ENCODE results near the gene SRGAP2B. TPM values are rescaled to one million over a fixed set of nuclear protein-coding genes. Genes with fewer than 3 reads are reported as not detected.
"Not testable (repeated sequence)": the region's sequence is repeated elsewhere in the genome, so short reads cannot be mapped to it uniquely, and the experiment has no call there.

SRGAP2B gene
- total RNA-seq, 1 donor from 2014 or later: 9.4 TPM

GRCh38 chr1:144982802-144983525 is 112.2 kb downstream of the SRGAP2B start:
- DNase-seq; H3K4me3 ChIP-seq; H3K9me3 ChIP-seq (replicated peaks); H3K27ac ChIP-seq (replicated peaks); H3K4me1 ChIP-seq; intact Hi-C loops (cut with micrococcal nuclease); H3K27me3 ChIP-seq (ENCODE audit: low read depth); H3K36me3 ChIP-seq: not testable (repeated sequence)

GRCh38 chr1:144981157-144981556 is 114.0 kb downstream of the SRGAP2B start:
- H3K27me3 ChIP-seq (ENCODE audit: low read depth); DNase-seq; H3K4me1 ChIP-seq; H3K27ac ChIP-seq (replicated peaks); H3K9me3 ChIP-seq (replicated peaks); intact Hi-C loops (cut with micrococcal nuclease); H3K36me3 ChIP-seq; H3K4me3 ChIP-seq: not testable (repeated sequence)

DNA sequence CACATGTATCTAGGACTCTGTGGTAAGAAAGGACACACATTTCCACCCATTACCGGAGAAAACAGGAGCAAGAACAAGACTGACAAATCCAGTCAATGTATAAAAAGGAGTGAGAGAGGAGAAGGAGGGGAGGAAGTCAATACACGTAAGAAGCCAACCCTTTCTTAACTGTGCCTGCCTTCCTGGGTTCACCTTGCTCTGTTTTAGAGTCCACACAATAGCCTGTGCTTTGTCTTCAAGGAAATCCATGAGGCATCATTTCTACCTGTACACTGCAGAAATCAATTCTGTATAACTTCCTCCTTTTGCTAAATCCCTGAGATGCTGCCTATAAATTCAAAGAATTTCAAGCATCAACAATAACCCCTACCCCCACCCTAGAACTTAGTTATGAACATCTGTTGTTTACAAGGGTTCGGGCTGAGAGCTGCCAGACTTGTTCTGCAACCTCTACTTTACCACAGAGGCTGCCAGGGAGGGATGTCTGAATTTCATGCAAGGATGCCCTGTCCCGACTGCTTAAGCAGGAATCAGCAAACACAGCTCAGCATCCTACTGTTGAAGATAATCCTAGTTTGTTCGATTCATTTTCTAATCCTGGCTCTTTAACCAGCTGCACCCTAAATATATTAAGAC is 115.0 kb downstream of the SRGAP2B start:
- H3K27ac ChIP-seq (replicated peaks); H3K9me3 ChIP-seq (replicated peaks); H3K27me3 ChIP-seq (ENCODE audit: low read depth); H3K4me1 ChIP-seq; intact Hi-C loops (cut with micrococcal nuclease); DNase-seq; H3K36me3 ChIP-seq; H3K4me3 ChIP-seq: not testable (repeated sequence)

DNA sequence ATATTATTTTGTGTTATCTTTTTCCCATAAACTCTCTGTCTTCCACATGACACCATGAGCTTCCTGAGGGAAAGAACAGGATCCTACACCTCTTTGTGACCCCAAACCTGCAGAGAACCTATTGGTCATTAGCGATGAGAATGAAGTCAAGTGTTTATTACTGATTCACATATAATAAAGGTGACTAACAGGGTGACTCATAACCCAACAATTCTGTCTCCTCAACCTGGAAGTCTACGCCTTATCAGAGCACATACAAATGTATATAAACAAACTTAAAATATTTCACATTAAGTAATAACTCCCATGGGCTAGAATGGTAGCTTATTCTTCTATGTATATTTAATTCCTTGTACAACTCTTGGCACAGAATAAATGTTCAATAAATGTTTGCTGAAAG is 117.3 kb downstream of the SRGAP2B start:
- H3K9me3 ChIP-seq (replicated peaks); H3K4me3 ChIP-seq; DNase-seq; H3K36me3 ChIP-seq; H3K27me3 ChIP-seq (ENCODE audit: low read depth); H3K4me1 ChIP-seq; intact Hi-C loops (cut with micrococcal nuclease); H3K27ac ChIP-seq (replicated peaks): not testable (repeated sequence)

GRCh38 chr1:144971936-144972335 is 123.2 kb downstream of the SRGAP2B start:
- H3K27ac ChIP-seq (replicated peaks); H3K9me3 ChIP-seq (replicated peaks); intact Hi-C loops (cut with micrococcal nuclease); H3K4me3 ChIP-seq; H3K4me1 ChIP-seq; DNase-seq; H3K27me3 ChIP-seq (ENCODE audit: low read depth); H3K36me3 ChIP-seq: not testable (repeated sequence)

- not testable (repeated sequence) for DNase-seq, H3K36me3 ChIP-seq
Observed at GRCh38 chr1:144966488-144966887, 128.6 kb downstream of the SRGAP2B start.

DNA sequence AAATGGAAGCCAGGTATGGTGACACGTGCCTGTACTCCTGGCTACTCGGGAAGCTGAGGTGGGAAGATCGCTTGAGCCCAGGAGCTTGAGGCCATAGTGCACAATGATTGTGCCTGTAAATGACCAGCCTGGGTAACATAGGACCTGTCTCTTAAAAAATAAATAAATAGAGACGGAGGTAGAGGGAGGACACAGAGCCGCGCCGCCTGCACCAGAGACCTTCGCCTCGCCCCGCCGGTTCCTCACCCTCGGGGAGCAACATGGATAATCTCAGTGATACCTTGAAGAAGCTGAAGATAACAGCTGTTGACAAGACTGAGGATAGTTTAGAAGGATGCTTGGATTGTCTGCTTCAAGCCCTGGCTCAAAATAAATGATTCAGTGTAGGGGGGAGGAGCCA is 130.4 kb downstream of the SRGAP2B start:
- H3K4me1 ChIP-seq; H3K27ac ChIP-seq (replicated peaks); H3K36me3 ChIP-seq; H3K4me3 ChIP-seq; H3K9me3 ChIP-seq (replicated peaks); intact Hi-C loops (cut with micrococcal nuclease); H3K27me3 ChIP-seq (ENCODE audit: low read depth); DNase-seq: not testable (repeated sequence)

More at GRCh38 chr1:144966488-144966887, 128.6 kb downstream of the SRGAP2B start:
- H3K4me3 ChIP-seq; H3K27ac ChIP-seq (replicated peaks); H3K4me1 ChIP-seq; H3K9me3 ChIP-seq (replicated peaks); intact Hi-C loops (cut with micrococcal nuclease); H3K27me3 ChIP-seq (ENCODE audit: low read depth): not testable (repeated sequence)

- DNase-seq; H3K4me3 ChIP-seq; H3K36me3 ChIP-seq; intact Hi-C loops (cut with micrococcal nuclease); H3K27me3 ChIP-seq (ENCODE audit: low read depth); H3K9me3 ChIP-seq (replicated peaks); H3K4me1 ChIP-seq; H3K27ac ChIP-seq (replicated peaks): not testable (repeated sequence)
Observed at GRCh38 chr1:144964186-144964585, 130.9 kb downstream of the SRGAP2B start.

DNA sequence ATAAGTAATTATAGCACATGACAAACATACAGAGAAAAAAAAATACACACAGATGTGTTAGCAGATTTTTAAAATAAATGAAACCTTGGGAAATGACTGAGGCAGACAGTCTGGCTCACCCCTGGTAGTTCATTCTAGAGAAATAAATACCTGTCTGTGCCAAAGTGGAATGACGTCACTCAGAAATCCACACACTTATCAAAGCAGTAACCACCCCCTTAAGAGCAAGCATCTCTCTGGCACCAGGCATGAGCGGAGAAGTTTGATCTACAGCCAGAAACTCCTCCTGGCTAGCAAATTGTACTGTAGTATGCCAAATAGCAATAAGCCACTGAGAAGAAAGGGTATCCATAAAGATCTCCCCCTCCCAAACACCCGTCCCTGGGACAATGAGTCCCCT is 131.6 kb downstream of the SRGAP2B start:
- H3K4me1 ChIP-seq; H3K9me3 ChIP-seq (replicated peaks); H3K4me3 ChIP-seq; H3K36me3 ChIP-seq; H3K27ac ChIP-seq (replicated peaks); DNase-seq; H3K27me3 ChIP-seq (ENCODE audit: low read depth); intact Hi-C loops (cut with micrococcal nuclease): not testable (repeated sequence)

DNA sequence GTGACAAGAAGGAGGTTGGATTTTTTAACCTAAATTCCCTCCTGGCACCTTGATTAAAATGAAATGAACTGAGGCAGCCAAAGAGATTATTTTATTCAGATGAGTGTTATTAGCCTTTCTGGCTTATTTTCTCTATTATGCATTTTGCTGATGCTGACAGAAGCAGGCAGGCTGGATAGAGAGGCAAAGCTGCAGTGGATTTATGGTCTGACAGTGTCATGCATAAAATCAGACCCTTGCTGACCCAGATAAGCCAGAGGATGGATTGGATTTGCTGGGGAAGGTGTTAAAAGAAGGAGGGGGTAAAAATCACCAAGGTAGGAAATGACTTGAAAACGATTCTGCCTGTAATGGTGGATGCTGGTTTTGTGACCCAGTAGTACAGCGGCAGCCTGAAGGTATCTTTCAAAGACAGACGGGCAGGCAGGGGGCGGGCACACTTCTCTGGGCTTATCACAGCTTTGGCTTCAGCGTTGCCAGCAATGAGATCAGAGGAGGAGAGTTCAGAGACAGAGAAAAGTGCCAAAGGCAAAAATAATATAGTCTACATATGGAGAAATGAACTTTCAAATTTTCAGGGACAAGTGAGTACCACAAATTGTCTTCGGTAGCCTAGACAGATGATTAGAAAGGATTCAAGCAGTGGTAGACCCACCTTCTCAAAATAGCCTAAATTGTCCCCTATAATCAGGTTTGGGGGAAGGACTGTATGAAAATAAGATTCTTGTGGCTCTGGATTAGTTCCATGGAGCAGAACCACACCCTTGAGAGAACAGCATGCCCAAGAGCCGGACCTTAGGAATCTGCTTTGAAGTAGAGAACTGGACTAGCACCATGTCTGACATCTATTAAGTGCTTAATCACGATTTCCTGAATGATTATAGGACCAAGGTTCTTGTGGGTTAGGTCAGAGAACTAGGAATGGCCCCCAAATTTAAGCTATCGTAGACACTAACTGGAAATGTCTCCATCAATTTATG is 133.2 kb downstream of the SRGAP2B start:
- H3K27me3 ChIP-seq (ENCODE audit: low read depth); H3K36me3 ChIP-seq; intact Hi-C loops (cut with micrococcal nuclease); H3K4me3 ChIP-seq; H3K4me1 ChIP-seq; H3K9me3 ChIP-seq (replicated peaks); H3K27ac ChIP-seq (replicated peaks); DNase-seq: not testable (repeated sequence)

GRCh38 chr1:144960929-144961488 is 134.1 kb downstream of the SRGAP2B start:
- H3K27me3 ChIP-seq (ENCODE audit: low read depth); DNase-seq; intact Hi-C loops (cut with micrococcal nuclease): not testable (repeated sequence)

DNA sequence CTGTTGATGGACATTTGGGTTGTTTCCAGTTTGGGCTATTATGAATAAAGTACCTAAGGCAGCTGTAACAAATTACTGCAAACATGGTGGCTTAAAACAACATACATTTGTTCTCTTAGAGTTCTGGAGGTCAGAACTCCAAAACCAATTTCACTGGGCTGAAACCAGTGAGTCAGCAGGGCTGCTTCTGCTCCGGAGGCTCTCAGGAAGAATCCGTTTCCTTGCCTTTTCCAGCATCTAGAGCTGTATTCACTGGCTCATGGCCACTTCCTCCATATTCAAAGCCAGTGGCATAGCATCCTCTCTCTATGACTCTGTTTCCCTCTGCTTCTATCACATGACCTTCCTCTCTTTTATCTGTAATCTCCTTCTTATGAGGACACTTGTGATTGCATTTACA is 146.7 kb downstream of the SRGAP2B start:
- intact Hi-C loops (cut with micrococcal nuclease); H3K4me3 ChIP-seq; H3K9me3 ChIP-seq (replicated peaks); DNase-seq; H3K4me1 ChIP-seq; H3K27ac ChIP-seq (replicated peaks); H3K27me3 ChIP-seq (ENCODE audit: low read depth); H3K36me3 ChIP-seq: not testable (repeated sequence)

More at GRCh38 chr1:144960929-144961488, 134.1 kb downstream of the SRGAP2B start:
- H3K36me3 ChIP-seq; H3K4me3 ChIP-seq; H3K9me3 ChIP-seq (replicated peaks); H3K27ac ChIP-seq (replicated peaks); H3K4me1 ChIP-seq: not testable (repeated sequence)

DNA sequence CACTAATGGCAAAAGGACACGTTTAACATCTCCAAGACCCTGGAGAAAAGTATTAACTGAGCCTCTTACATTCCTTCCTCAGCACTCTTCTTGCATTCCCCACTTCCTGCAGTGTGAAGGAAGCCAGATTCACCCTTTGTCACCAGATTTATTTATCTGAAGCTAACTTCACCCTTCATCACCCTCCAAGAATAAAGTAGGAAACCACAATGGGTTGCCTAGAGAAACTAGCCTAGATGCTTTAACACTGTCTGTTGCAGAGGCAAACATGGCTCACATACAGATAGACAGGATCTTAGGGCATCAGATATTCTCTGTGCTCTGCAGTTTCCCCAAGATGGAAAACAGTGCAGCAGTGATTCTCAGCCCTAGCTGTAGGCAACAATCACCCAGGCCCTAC is 147.6 kb downstream of the SRGAP2B start:
- H3K27me3 ChIP-seq (ENCODE audit: low read depth); DNase-seq; H3K4me1 ChIP-seq; H3K9me3 ChIP-seq (replicated peaks); H3K36me3 ChIP-seq; H3K4me3 ChIP-seq; H3K27ac ChIP-seq (replicated peaks); intact Hi-C loops (cut with micrococcal nuclease): not testable (repeated sequence)

All from left ventricle myocardium inferior (tissue), 1 donor.